Panc1 (cell line): Measurements from ENCODE around the gene FOXK2. TPM values are rescaled to one million over a fixed set of nuclear protein-coding genes. Genes with fewer than 3 reads are reported as not detected.
A peak's percentile ranks its signal among the peaks of the same experiment; 100 is the strongest.
"Not testable (repeated sequence)": the region's sequence is repeated elsewhere in the genome, so short reads cannot be mapped to it uniquely, and the experiment has no call there.

Source experiments
- ATAC-seq: fragments of 200-7000 bp; cut with Tn5 transposase; 2 replicates; pipeline ENCODE4 v1.9.1; 2020; ENCODE audit warnings: mild to moderate bottlenecking, moderate library complexity
- BruUV-seq: library from RNA; stranded (reverse); fragments of 400-500 nt; replicated peaks from 2 replicates; lab custom pipeline; 2021; lab: Mats Ljungman, UMichigan
- CTCF ChIA-PET: fragments of 300-600 bp; sonication (Branson Sonifier 250); formaldehyde crosslinking; loops from one replicate; lab custom pipeline; 2022; ENCODE audit warnings: antibody characterized with exemption; lab: Charles Lee
- POLR2A ChIA-PET: fragments of 300-600 bp; sonication (Branson Sonifier 250); formaldehyde crosslinking; loops from one replicate; lab custom pipeline; 2022; ENCODE audit warnings: antibody characterized with exemption; lab: Charles Lee
- DNase-seq: peaks from one replicate; pipeline ENCODE4 v3.0.0-alpha.2; 2010; ENCODE audit warnings: low read depth, low spot score
- H3K27ac ChIP-seq: 2 replicates; pipeline ENCODE4 v1.5.1; 2011; ENCODE audit warnings: mild to moderate bottlenecking, low read length, inconsistent platforms
- H3K27me3 ChIP-seq: fragments of 200-500 bp; sonication (Bioruptor generic); 2 replicates; pipeline ENCODE4 v1.6.0; 2014; ENCODE audit warnings: low read length, inconsistent platforms; ENCODE audit not compliant: control insufficient read depth, insufficient read depth
- H3K36me3 ChIP-seq: fragments of 200-500 bp; sonication (Bioruptor generic); 2 replicates; pipeline ENCODE4 v1.5.1; 2014; ENCODE audit warnings: inconsistent platforms, mild to moderate bottlenecking, low read length, moderate library complexity; ENCODE audit not compliant: control insufficient read depth, insufficient read depth
- H3K4me1 ChIP-seq: 2 replicates; pipeline ENCODE4 v1.5.1; 2011; ENCODE audit warnings: inconsistent platforms, mild to moderate bottlenecking, low read length, moderate library complexity; ENCODE audit not compliant: control insufficient read depth, insufficient read depth
- H3K4me3 ChIP-seq, 2 experiments: 2 replicates each; pipeline ENCODE4 v1.5.1; 2011 to 2012; ENCODE audit warnings: low read depth in 2 of 2, low read length in 2 of 2, mild to moderate bottlenecking in 2 of 2, inconsistent platforms in 1 of 2, moderate library complexity in 1 of 2
- H3K9me3 ChIP-seq: fragments of 200-500 bp; sonication (Bioruptor generic); 2 replicates; pipeline ENCODE4 v1.5.1; 2014; ENCODE audit warnings: low read depth, mild to moderate bottlenecking, inconsistent platforms, low read length, moderate library complexity; ENCODE audit not compliant: control insufficient read depth, insufficient read depth
- POLR2AphosphoS5 ChIP-seq: IDR thresholded peaks from 2 replicates; pipeline ENCODE4 v1.6.1; 2012; ENCODE audit warnings: mild to moderate bottlenecking, low read depth, low read length, moderate library complexity
- SIN3A ChIP-seq: IDR thresholded peaks from 2 replicates; pipeline ENCODE4 v1.6.1; 2012; ENCODE audit warnings: low read depth, mild to moderate bottlenecking, low read length, moderate library complexity, borderline replicate concordance; ENCODE audit not compliant: insufficient read depth
- TCF7L2 ChIP-seq: IDR thresholded peaks from 2 replicates; pipeline ENCODE4 v1.6.1; 2011; ENCODE audit warnings: mild to moderate bottlenecking, low read depth, low read length, inconsistent platforms
- in situ Hi-C: cut with HindIII; loops from 2 replicates; pipeline ENCODE4 v1.10.0; 2016; ENCODE audit warnings: low sequenced_read_pairs, low pct_unique_long_range_greater_than_20kb
- intact Hi-C: fragments of 100-400 bp; cut with micrococcal nuclease; formaldehyde crosslinking; loops from one replicate; pipeline ENCODE4 v1.10.0; 2022; ENCODE audit not compliant: unreplicated experiment
- total RNA-seq: library from RNA; stranded (reverse); gene quantifications from one replicate; pipeline ENCODE4 v1.2.1, GENCODE V29; 2021; ENCODE audit not compliant: unreplicated experiment
- TF ChIP-seq, protein P1 (sequence below), 2 experiments: IDR thresholded peaks; 2 replicates each; pipeline ENCODE4 v1.6.1; 2011 to 2012; ENCODE audit warnings: low read depth in 2 of 2, control low read depth in 1 of 2, low read length in 1 of 2, mild to moderate bottlenecking in 1 of 2, moderate library complexity in 1 of 2; ENCODE audit not compliant: insufficient read depth in 1 of 2
- TF ChIP-seq, protein P2 (sequence below): fragments of 450-650 bp; IDR thresholded peaks from 2 replicates; pipeline ENCODE4 v1.5.1; 2017; ENCODE audit warnings: mild to moderate bottlenecking

Gene FOXK2
- total RNA-seq, 1 experiment from 2014 or later = 143 TPM

DNA sequence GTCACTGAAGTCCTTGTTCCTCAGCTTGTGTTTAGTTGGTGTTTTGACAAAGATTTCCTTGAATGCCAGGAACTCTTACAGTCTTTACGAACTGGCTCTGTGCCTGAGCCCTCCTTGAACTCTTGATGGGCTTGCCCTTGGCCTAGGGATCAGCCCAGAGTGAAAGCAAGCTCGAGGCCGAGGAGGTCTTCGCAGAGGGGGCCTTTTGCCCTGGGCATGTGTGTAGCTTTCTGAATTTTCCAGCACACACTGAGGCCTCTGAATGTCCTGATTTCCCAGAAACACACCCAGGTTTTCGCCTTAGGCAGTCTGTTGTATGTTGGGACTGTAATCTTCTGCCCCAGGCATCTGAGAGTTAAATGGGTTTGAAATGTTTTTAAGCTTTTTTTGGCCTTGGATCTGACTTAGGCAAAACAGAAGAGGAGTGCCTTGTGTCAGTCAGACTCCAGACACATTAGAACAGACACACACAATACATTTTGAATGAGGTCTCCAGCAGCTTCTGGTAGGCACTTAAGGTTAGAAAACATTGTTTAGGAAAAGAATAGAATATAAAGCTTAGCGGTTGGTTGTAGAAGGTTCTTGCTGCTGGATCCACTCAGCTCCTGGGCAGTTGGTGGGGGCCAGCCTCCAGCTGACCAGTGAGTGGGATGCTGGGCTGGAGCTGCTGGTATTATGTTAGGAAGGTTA is 17.1 kb downstream of the FOXK2 start:
- no peaks in the 10 kb centered on the region for H3K27me3 ChIP-seq
- POLR2A ChIA-PET = interaction anchor here (0.5 to 1.0 kb wide), 4 partner anchors 16 to 93 kb away, joined by 3 to 5 read pairs (median 4); partner anchors contain the start of gene FOXK2
- in situ Hi-C loops = no loop called here
- peak; percentile 48 for ATAC-seq
- intact Hi-C loops = no loop called here
- TF ChIP-seq SIN3A (no peak), POLR2AphosphoS5 (no peak), TCF7L2 (no peak)
- TF ChIP-seq, protein P1, sequence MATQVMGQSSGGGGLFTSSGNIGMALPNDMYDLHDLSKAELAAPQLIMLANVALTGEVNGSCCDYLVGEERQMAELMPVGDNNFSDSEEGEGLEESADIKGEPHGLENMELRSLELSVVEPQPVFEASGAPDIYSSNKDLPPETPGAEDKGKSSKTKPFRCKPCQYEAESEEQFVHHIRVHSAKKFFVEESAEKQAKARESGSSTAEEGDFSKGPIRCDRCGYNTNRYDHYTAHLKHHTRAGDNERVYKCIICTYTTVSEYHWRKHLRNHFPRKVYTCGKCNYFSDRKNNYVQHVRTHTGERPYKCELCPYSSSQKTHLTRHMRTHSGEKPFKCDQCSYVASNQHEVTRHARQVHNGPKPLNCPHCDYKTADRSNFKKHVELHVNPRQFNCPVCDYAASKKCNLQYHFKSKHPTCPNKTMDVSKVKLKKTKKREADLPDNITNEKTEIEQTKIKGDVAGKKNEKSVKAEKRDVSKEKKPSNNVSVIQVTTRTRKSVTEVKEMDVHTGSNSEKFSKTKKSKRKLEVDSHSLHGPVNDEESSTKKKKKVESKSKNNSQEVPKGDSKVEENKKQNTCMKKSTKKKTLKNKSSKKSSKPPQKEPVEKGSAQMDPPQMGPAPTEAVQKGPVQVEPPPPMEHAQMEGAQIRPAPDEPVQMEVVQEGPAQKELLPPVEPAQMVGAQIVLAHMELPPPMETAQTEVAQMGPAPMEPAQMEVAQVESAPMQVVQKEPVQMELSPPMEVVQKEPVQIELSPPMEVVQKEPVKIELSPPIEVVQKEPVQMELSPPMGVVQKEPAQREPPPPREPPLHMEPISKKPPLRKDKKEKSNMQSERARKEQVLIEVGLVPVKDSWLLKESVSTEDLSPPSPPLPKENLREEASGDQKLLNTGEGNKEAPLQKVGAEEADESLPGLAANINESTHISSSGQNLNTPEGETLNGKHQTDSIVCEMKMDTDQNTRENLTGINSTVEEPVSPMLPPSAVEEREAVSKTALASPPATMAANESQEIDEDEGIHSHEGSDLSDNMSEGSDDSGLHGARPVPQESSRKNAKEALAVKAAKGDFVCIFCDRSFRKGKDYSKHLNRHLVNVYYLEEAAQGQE (IDR thresholded peaks at IDR 0.05; ENCODE audit: insufficient read depth in 1 of 2, low read depth in 2 of 2, low read length in 1 of 2) = no peak
- TF ChIP-seq, protein P2, sequence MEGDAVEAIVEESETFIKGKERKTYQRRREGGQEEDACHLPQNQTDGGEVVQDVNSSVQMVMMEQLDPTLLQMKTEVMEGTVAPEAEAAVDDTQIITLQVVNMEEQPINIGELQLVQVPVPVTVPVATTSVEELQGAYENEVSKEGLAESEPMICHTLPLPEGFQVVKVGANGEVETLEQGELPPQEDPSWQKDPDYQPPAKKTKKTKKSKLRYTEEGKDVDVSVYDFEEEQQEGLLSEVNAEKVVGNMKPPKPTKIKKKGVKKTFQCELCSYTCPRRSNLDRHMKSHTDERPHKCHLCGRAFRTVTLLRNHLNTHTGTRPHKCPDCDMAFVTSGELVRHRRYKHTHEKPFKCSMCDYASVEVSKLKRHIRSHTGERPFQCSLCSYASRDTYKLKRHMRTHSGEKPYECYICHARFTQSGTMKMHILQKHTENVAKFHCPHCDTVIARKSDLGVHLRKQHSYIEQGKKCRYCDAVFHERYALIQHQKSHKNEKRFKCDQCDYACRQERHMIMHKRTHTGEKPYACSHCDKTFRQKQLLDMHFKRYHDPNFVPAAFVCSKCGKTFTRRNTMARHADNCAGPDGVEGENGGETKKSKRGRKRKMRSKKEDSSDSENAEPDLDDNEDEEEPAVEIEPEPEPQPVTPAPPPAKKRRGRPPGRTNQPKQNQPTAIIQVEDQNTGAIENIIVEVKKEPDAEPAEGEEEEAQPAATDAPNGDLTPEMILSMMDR = no peak
- CTCF ChIA-PET = interaction anchor here (1.7 kb wide), 1 partner anchor 18 kb away, joined by 12 read pairs; no protein-coding TSS in a partner anchor
- peak overlapping the region; percentile 80 for H3K27ac ChIP-seq
- BruUV-seq = TSS peak; percentile 45
- H3K36me3 ChIP-seq = no peaks in the 10 kb centered on the region
- DNase-seq = no peak
- H3K9me3 ChIP-seq = no peaks in the 10 kb centered on the region
- H3K4me3 ChIP-seq = peak overlapping the region in 1 of 2 experiments; percentile 33; a peak in 2 of 4 replicates
- peaks cover 41% of the 10 kb centered on the region for H3K4me1 ChIP-seq

DNA sequence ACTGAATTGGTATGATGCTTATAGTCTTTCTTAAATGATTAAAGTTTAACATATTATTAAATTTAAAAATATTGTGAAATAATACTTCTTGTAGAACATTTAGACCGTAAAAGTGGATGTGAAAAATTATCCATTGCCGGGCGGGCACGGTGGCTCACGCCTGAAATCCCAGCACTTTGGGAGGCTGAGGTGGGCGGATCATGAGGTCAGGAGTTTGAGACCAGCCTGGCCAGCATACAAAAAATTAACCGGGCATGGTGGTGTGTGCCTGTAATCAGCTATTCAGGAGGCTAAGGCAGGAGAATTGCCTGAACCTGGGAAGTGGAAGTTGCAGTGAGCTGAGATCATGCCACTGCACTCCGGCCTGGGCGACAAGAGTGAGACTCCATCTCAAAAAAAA is 17.7 kb downstream of the FOXK2 start:
- intact Hi-C loops, H3K27ac ChIP-seq, DNase-seq, H3K9me3 ChIP-seq, BruUV-seq, H3K36me3 ChIP-seq, H3K27me3 ChIP-seq, in situ Hi-C loops, H3K4me3 ChIP-seq, ATAC-seq, CTCF ChIA-PET: not testable (repeated sequence)
- H3K4me1 ChIP-seq = peaks cover 39% of the 10 kb centered on the region
- POLR2A ChIA-PET = interaction anchor here (1.0 kb wide), 2 partner anchors 16 to 18 kb away, joined by 3 read pairs; partner anchors contain the start of gene FOXK2

DNA sequence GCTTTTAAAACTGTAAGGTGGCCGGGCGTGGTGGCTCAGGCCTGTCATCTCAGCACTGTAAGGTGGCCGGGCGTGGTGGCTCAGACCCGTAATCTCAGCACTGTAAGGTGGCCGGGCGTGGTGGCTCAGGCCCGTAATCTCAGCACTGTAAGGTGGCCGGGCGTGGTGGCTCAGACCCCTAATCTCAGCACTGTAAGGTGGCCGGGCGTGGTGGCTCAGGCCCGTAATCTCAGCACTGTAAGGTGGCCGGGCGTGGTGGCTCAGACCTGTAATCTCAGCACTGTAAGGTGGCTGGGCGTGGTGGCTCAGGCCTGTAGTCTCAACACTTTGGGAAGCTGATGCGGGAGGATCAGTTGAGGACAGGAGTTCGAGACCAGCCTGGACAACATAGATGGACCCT is 19.5 kb downstream of the FOXK2 start:
- H3K27ac ChIP-seq, BruUV-seq, H3K27me3 ChIP-seq, H3K9me3 ChIP-seq, H3K4me3 ChIP-seq, CTCF ChIA-PET, DNase-seq, ATAC-seq, H3K36me3 ChIP-seq, in situ Hi-C loops, intact Hi-C loops, POLR2A ChIA-PET: not testable (repeated sequence)
- peaks cover 32% of the 10 kb centered on the region for H3K4me1 ChIP-seq
